H1 (cell line): Measurements from ENCODE around the gene CSH1. TPM values are rescaled to one million over a fixed set of nuclear protein-coding genes. Genes with fewer than 3 reads are reported as not detected.

Experiments used
- BRCA1 ChIP-seq: IDR thresholded peaks from 2 replicates; pipeline ENCODE4 v1.6.1; 2012; ENCODE audit warnings: low read depth, low read length, improper control_type of control experiment
- GABPA ChIP-seq: IDR thresholded peaks from 2 replicates; pipeline ENCODE4 v1.6.1; 2011; ENCODE audit warnings: mild to moderate bottlenecking, low read length, moderate library complexity, borderline replicate concordance; ENCODE audit not compliant: insufficient read depth
- HDAC2 ChIP-seq, 2 experiments: fragments of 300-600 bp in 1 of 2; sonication (generic) in 1 of 2; IDR thresholded peaks; 2 replicates each; pipeline ENCODE4 v1.6.1; 2011 to 2012; ENCODE audit warnings: low read depth in 2 of 2, low read length in 2 of 2, mild to moderate bottlenecking in 2 of 2, moderate library complexity in 2 of 2, borderline replicate concordance in 1 of 2, inconsistent platforms in 1 of 2
- JUND ChIP-seq: IDR thresholded peaks from 2 replicates; pipeline ENCODE4 v1.6.1; 2011; ENCODE audit warnings: mild to moderate bottlenecking, improper control_type of control experiment, low read length
- KDM1A ChIP-seq: fragments of 200-600, 300-600 bp; sonication (generic); IDR thresholded peaks from 2 replicates; pipeline ENCODE4 v1.7.1; 2016; ENCODE audit warnings: mild to moderate bottlenecking, low read length, borderline replicate concordance
- SIX5 ChIP-seq: IDR thresholded peaks from 2 replicates; pipeline ENCODE4 v1.6.1; 2011; ENCODE audit warnings: mild to moderate bottlenecking, low read depth, low read length
- polyA plus RNA-seq, 7 experiments: library from polyadenylated mRNA; depleted of rRNA in 3 of 7; stranded (reverse) in 5 of 7; unstranded in 2 of 7; fragments of >200 nt in 5 of 7; fragments of 200-250 nt in 2 of 7; gene quantifications; 1 replicate in 5 of 7; 2 replicates in 1 of 7; 4 replicates in 1 of 7; pipeline versions ENCODE4 v1.2.1 to v1.2.3, GENCODE V29; 2011 to 2013; ENCODE audit warnings: missing spikeins in 2 of 7, mixed read lengths in 2 of 7
- total RNA-seq: library from RNA; stranded (reverse); fragmentation: NEBNext Ultra II Directional; extraction: Animal tissue kit (Norgen Biotek cat#: 25700); gene quantifications from 2 replicates; pipeline ENCODE4 v1.2.1, GENCODE V29; 2021
- TF ChIP-seq, protein P1 (sequence below): fragments of 300-600 bp; sonication (generic); IDR thresholded peaks from 2 replicates; pipeline ENCODE4 v1.7.1; 2012; ENCODE audit warnings: low read length, moderate library complexity, mild to moderate bottlenecking, inconsistent platforms; ENCODE audit not compliant: insufficient replicate concordance
- TF ChIP-seq, protein P2 (sequence below): IDR thresholded peaks from 2 replicates; pipeline ENCODE4 v1.6.1; 2011; ENCODE audit warnings: low read length, improper control_type of control experiment
- TF ChIP-seq, protein P3 (sequence below): IDR thresholded peaks from 2 replicates; pipeline ENCODE4 v1.6.1; 2012; ENCODE audit warnings: inconsistent platforms

Gene CSH1
- total and polyA plus RNA-seq, 2 of the 8 experiments (the other 6 are each of a cell fraction or from before 2014, with no cell fraction given), result 0.12 TPM; not detected in 1

DNA sequence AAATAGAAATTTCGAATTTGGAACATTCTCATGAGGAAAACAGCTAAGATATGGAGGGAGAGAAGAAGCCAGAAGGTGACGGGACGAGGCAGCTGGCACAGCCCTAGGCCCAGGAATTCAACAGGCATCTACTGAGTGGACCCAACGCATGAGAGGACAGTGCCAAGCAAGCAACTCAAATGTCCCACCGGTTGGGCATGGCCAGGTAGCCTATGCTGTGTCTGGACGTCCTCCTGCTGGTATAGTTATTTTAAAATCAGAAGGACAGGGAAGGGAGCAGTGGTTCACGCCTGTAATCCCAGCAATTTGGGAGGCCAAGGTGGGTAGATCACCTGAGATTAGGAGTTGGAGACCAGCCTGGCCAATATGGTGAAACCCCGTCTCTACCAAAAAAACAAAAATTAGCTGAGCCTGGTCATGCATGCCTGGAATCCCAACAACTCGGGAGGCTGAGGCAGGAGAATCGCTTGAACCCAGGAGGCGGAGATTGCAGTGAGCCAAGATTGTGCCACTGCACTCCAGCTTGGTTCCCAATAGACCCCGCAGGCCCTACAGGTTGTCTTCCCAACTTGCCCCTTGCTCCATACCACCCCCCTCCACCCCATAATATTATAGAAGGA lies 20.3 kb upstream of the CSH1 start (continued):
- TF ChIP-seq, protein P1, sequence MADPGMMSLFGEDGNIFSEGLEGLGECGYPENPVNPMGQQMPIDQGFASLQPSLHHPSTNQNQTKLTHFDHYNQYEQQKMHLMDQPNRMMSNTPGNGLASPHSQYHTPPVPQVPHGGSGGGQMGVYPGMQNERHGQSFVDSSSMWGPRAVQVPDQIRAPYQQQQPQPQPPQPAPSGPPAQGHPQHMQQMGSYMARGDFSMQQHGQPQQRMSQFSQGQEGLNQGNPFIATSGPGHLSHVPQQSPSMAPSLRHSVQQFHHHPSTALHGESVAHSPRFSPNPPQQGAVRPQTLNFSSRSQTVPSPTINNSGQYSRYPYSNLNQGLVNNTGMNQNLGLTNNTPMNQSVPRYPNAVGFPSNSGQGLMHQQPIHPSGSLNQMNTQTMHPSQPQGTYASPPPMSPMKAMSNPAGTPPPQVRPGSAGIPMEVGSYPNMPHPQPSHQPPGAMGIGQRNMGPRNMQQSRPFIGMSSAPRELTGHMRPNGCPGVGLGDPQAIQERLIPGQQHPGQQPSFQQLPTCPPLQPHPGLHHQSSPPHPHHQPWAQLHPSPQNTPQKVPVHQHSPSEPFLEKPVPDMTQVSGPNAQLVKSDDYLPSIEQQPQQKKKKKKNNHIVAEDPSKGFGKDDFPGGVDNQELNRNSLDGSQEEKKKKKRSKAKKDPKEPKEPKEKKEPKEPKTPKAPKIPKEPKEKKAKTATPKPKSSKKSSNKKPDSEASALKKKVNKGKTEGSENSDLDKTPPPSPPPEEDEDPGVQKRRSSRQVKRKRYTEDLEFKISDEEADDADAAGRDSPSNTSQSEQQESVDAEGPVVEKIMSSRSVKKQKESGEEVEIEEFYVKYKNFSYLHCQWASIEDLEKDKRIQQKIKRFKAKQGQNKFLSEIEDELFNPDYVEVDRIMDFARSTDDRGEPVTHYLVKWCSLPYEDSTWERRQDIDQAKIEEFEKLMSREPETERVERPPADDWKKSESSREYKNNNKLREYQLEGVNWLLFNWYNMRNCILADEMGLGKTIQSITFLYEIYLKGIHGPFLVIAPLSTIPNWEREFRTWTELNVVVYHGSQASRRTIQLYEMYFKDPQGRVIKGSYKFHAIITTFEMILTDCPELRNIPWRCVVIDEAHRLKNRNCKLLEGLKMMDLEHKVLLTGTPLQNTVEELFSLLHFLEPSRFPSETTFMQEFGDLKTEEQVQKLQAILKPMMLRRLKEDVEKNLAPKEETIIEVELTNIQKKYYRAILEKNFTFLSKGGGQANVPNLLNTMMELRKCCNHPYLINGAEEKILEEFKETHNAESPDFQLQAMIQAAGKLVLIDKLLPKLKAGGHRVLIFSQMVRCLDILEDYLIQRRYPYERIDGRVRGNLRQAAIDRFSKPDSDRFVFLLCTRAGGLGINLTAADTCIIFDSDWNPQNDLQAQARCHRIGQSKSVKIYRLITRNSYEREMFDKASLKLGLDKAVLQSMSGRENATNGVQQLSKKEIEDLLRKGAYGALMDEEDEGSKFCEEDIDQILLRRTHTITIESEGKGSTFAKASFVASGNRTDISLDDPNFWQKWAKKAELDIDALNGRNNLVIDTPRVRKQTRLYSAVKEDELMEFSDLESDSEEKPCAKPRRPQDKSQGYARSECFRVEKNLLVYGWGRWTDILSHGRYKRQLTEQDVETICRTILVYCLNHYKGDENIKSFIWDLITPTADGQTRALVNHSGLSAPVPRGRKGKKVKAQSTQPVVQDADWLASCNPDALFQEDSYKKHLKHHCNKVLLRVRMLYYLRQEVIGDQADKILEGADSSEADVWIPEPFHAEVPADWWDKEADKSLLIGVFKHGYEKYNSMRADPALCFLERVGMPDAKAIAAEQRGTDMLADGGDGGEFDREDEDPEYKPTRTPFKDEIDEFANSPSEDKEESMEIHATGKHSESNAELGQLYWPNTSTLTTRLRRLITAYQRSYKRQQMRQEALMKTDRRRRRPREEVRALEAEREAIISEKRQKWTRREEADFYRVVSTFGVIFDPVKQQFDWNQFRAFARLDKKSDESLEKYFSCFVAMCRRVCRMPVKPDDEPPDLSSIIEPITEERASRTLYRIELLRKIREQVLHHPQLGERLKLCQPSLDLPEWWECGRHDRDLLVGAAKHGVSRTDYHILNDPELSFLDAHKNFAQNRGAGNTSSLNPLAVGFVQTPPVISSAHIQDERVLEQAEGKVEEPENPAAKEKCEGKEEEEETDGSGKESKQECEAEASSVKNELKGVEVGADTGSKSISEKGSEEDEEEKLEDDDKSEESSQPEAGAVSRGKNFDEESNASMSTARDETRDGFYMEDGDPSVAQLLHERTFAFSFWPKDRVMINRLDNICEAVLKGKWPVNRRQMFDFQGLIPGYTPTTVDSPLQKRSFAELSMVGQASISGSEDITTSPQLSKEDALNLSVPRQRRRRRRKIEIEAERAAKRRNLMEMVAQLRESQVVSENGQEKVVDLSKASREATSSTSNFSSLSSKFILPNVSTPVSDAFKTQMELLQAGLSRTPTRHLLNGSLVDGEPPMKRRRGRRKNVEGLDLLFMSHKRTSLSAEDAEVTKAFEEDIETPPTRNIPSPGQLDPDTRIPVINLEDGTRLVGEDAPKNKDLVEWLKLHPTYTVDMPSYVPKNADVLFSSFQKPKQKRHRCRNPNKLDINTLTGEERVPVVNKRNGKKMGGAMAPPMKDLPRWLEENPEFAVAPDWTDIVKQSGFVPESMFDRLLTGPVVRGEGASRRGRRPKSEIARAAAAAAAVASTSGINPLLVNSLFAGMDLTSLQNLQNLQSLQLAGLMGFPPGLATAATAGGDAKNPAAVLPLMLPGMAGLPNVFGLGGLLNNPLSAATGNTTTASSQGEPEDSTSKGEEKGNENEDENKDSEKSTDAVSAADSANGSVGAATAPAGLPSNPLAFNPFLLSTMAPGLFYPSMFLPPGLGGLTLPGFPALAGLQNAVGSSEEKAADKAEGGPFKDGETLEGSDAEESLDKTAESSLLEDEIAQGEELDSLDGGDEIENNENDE, result no peak
- no peak for TF ChIP-seq JUND
- no peak for TF ChIP-seq KDM1A
- TF ChIP-seq GABPA, result no peak
- TF ChIP-seq SIX5, result no peak
- TF ChIP-seq, protein P2, sequence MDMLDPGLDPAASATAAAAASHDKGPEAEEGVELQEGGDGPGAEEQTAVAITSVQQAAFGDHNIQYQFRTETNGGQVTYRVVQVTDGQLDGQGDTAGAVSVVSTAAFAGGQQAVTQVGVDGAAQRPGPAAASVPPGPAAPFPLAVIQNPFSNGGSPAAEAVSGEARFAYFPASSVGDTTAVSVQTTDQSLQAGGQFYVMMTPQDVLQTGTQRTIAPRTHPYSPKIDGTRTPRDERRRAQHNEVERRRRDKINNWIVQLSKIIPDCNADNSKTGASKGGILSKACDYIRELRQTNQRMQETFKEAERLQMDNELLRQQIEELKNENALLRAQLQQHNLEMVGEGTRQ, result no peak
- TF ChIP-seq HDAC2 (IDR thresholded peaks at IDR 0.05; ENCODE audit: borderline replicate concordance in 1 of 2, low read depth in 2 of 2, low read length in 2 of 2), result no peak
- no peak for TF ChIP-seq BRCA1
- TF ChIP-seq, protein P3, sequence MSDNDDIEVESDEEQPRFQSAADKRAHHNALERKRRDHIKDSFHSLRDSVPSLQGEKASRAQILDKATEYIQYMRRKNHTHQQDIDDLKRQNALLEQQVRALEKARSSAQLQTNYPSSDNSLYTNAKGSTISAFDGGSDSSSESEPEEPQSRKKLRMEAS, result no peak
